HG03060 (cell line): ENCODE results near the gene DEFB113.
"Not testable (repeated sequence)": the region's sequence is repeated elsewhere in the genome, so short reads cannot be mapped to it uniquely, and the experiment has no call there.

Experiments
- ATAC-seq: cut with Tn5 transposase; IDR thresholded peaks from one replicate; pipeline ENCODE4 v1.9.1; 2021; ENCODE audit warnings: low read depth, moderate number of reproducible peaks; ENCODE audit not compliant: unreplicated experiment

DEFB113 gene, protein sequence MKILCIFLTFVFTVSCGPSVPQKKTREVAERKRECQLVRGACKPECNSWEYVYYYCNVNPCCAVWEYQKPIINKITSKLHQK

DNA sequence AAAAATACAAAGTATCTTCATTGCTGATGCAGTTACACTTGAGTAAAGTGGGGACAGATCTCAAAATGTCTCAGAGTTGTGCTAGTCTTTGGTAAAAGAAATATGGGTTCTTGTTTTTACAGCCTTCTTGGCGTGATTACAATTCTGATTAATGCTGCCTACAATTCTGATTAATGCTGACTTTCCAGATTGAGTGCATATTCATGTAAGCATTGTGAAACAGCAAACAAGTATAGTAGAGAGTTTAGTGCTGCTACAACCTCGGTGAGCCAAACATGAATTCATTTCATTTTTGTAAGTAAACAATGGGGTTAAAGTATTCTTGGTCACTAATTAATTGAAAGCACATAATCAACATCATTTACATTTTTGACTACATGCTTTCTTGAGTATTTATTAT, at the start of gene DEFB113:
TSS of gene DEFB113 (minus strand) at position 21 of the 400 bp plus-strand sequence. CDS start at position 21, 0 bp downstream.
- ATAC-seq, result no peak

GRCh38 chr6:50007819-50008218, 38.4 kb upstream of the DEFB113 start:
- no peak for ATAC-seq

DNA sequence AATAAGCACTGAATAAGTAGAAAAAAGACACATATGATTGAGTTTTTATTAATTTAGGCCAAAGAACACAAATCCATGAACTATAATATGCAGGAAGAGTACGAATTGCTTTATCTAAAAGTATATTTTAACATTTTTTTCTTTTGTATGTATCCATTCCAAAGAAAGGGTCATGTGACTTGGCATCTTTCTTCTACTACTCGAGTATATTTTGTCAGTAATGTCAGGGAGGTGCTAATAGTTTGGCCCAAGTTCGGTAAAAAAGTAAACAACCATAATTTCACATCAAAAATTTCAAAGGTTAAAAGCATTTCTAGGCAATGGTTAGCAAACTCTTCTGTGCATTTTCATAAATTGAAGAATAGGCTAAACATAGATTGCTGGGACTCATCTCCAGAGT, 33.7 kb upstream of the DEFB113 start:
- ATAC-seq, result no peak

DNA sequence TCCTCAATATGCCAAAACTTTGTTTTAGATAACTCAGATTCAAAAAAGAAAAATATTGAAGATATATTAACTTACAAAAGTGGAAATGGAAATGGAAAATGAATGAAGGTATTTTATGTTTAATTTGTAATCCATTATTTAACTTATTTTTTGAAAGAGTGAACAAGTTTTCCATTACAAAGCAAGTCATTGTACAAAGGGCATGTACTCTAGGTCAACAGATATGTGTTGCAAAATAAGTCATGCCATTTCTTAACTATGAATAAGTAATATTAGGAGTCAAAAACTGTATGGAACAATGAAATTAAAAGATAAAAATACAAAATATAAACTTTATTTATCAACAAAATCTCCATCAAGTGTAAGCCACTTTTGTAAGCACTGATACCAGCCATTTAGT, 25.9 kb upstream of the DEFB113 start:
- no peak for ATAC-seq

- no peak for ATAC-seq
These were observed 19.5 kb upstream of the DEFB113 start for GRCh38 chr6:49988900-49989299.

- no peak for ATAC-seq
These were observed 18.3 kb upstream of the DEFB113 start for GRCh38 chr6:49987749-49988148.

DNA sequence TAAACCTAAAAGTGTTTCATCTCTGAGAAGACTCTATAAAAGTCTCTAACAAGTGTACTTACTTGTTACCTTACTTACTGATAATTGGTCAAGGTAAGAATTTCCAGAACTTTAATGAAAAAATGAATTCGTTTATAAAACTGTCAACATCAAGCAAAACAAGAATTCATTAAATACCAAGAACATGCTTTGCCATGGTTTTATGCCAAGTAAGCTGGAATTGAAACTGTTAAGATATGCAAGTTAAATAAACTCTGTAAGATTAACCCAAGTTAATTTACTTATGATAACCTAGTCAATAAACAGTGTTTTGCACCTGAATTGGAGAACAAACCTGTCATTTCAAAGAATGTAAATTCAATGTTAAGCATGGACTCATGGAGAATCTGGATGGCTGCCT, 17.1 kb upstream of the DEFB113 start:
- ATAC-seq, result no peak

DNA sequence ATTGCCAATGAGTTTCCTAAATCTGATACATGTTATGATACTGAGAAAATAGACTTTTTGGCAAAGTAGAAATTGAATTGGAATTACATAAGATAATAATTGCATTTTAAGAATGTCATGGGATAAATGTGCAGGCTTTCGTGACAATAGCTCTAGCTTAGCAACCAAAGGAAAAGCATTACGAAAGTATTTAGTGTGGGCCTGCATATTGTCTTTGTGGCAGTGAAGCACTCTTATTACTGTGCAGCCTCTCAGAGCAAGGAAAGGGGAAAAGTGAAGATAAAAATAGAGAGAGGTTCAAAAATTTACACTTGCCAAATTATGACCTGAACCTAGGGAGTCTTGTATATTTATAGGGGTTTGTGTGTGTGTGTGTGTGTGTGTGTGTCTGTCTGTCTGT, 12.6 kb upstream of the DEFB113 start:
- ATAC-seq, result no peak

- ATAC-seq, result no peak
These were observed 11.5 kb upstream of the DEFB113 start for GRCh38 chr6:49980898-49981297.

DNA sequence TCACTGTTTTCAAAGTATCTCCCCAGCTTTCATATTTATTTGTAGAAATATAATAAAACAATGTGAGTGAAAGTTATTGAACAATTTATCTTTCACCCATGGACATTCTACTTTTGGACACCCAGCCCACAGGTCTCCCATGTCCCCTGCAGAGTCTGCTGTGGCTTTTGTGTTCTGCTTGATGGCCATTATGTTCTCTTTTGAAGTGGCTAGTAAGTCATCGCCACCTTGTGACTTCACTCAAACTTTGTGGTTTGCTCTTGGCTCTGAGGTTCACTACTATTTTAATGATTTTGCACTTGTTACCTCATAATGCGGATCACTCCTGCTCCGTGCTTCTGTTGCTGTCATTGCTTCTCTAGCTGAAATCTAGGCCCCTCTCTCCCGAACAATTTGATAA, 10.2 kb upstream of the DEFB113 start:
- ATAC-seq, result peak; percentile 35

DNA sequence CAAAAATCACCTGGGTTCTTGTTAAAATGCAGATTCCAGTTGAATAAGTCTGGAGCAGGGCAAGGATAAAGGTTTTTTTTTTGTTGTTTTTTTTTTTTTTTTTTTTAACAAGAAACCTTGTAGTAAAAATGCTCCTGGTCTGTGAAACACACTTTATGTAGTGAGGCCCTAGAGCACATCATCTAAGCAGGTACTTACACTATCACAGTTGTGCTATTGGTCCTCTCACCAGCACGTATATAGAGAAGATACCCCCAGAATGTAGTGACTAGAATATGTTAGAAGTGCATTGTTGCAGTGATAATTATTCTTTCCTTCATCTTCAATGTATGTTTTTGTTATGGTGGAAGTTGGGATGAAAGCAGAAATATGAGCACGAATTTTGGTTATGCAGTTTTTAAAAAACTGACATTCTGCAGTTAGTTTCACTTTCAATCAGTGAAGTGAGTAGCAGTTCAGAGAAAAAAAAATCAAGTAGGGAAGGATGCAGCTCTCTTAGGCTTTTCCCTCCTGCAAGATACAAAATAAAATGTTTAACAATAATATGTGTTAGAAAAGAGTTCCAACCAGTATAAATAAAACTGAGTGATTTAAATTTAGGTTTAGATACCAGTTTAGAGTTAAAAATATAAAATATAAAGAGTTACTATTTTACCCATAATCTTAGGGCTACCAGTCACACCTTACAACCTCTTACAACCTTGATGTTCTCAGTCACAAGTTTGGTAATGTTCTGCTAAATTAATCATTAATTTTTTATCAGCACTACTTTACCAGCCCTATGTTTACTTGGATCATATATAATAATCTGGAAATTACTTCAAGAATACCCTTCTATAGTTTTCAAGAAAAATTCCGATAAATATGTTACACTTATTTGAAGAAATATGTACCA, 9.2 kb upstream of the DEFB113 start:
- ATAC-seq, result peak; percentile 36

DNA sequence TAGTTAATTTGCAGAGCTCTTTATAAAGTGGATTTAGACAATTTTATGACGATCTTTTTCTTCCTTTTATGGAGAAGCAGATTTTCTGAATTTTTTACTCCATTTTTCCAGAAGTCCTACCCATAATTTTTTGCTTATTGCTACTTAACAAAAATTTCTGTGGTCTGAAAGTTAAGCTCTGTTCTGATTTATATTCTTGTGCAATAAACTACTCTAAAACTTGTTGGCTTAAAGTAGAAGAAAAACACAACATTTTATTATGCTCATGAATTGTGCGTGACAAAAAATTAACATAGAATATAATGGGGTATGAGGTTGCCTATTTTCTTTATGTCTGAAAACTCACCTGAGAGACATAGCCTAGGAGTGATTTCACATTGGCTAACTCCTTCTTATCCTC, 2.6 kb downstream of the DEFB113 start:
- ATAC-seq, result no peak

DNA sequence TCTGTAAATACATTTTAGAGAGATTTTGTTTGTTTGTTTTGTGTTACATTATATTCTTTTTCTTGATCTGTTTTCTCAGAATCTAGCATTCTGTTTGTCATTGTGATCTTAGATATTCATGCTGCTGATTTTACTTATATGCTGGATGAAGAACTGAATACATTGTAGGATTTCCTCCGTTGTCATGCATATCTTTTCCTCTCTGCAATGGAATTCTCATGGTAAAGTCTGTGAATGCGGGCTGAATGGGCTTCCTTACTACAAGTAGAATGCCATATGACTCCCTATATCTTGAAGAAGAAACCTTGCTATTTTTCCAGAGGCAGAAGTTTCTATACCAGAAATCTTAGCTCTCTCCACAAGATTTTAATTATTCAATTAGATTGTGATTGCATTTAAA, 3.1 kb downstream of the DEFB113 start:
- ATAC-seq, result no peak

- ATAC-seq, result no peak
These were observed 5.4 kb downstream of the DEFB113 start, which contains the start of gene DEFB114 for GRCh38 chr6:49964064-49964463. Gene DEFB114, minus strand, starts transcription at chr6:49964164. Its CDS starts 59 bp downstream, at chr6:49964105.

- ATAC-seq, result no peak
These were observed 11.2 kb downstream of the DEFB113 start for GRCh38 chr6:49958180-49958579.

DNA sequence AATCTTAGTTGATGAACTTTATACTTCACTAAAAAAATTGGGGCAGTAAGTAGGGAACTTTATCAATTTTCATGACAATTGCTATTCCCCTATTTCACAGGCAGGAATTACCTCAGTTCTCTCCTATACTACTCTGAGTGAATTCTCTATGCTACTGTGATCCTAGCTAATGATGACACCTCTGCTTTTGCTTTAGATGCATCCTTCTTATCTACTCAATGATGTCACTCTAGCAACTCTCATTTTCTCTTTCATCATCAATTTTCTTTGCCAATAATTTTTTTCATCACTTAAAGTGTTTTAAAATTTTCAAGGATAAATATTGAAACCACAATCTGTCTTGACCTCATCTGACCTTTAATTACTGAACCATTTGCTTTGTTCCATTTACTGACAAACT, 13.6 kb downstream of the DEFB113 start:
- ATAC-seq, result no peak

- no peak for ATAC-seq
These were observed 17.5 kb downstream of the DEFB113 start for GRCh38 chr6:49951926-49952325.

- no peak for ATAC-seq
These were observed 19.0 kb downstream of the DEFB113 start for GRCh38 chr6:49950415-49950751.

DNA sequence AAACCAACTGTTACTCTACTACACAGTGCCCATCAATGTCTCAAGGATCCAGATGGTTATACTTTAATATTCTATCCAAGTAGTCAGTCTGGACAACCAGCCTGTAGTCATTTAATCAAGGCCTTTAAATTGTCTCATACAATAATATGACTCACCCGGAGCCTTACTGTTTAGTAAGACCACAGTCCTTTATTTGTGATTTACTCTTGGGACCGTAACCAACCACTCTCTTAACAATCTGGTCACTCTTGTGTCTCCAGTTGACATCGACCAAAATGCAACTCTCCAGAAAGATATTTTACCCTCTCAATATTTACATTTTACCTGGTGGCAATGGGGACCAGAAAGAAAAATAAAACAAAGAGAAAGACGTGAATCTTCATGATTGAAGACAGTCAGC, 20.4 kb downstream of the DEFB113 start:
- no peak for ATAC-seq

GRCh38 chr6:49946835-49947234, 22.6 kb downstream of the DEFB113 start:
- no peak for ATAC-seq

GRCh38 chr6:49944068-49944467, 25.4 kb downstream of the DEFB113 start:
- not testable (repeated sequence) for ATAC-seq

DNA sequence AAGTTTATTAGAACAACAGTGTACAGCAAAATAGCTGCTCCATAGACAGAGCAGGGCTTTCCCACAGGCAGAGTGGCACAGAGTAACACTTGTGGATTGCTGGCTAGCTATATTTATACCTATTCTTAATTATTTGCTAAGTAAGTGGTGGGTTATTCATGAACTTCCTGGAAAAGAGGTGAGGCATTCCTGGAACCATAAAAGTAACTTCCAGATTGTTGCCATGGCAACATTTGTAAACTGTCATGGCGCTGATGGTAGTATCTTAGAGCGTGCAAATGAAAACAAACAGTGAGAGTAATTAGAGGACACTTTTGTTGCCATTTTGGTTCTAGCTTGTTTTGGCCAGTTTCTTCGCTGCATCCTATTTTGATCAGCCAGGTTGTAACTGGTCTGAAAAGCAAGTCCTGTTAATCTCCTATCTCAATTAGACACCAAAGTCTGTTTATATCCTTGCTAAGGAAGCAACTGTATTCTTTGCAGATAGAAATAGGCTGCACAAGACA, 29.4 kb downstream of the DEFB113 start:
- no peak for ATAC-seq
